SK-N-SH (cell line): ENCODE data around the gene DNASE1L2. TPM values are rescaled to one million over a fixed set of nuclear protein-coding genes. Genes with fewer than 3 reads are reported as not detected.

Experiments used
- CTCF ChIA-PET: fragments of 300-600, 350-600 bp; formaldehyde crosslinking; extraction: SDS; loops from one replicate; lab custom pipeline; 2021; lab: Yijun Ruan, JAX
- POLR2A ChIA-PET: fragments of 350-600 bp; sonication (Branson Sonifier 250); formaldehyde crosslinking; extraction: SDS; loops from one replicate; lab custom pipeline; 2020; ENCODE audit warnings: antibody characterized with exemption, inconsistent platforms; lab: Yijun Ruan, JAX
- DNase-seq: peaks from one replicate; pipeline ENCODE4 v3.0.0; 2012
- H2AFZ ChIP-seq: fragments of 200-600 bp; sonication (generic); 2 replicates; pipeline ENCODE4 v1.8.1; 2016; ENCODE audit warnings: antibody characterized with exemption, mild to moderate bottlenecking, low read depth
- H3F3A ChIP-seq: fragments of 200-600 bp; sonication (generic); replicated peaks from 2 replicates; pipeline ENCODE3; 2016; ENCODE audit warnings: antibody characterized with exemption, mild to moderate bottlenecking; ENCODE audit not compliant: insufficient read depth
- H3K27ac ChIP-seq, 2 experiments: fragments of 200-500 bp in 1 of 2; fragments of 200-600 bp in 1 of 2; sonication (Bioruptor generic) in 1 of 2; sonication (generic), shearing (Covaris generic) in 1 of 2; 2 replicates each; pipeline versions ENCODE4 v1.5.1 to v1.6.1; 2014 to 2016; ENCODE audit warnings: low read depth in 2 of 2, inconsistent platforms in 1 of 2, low read length in 1 of 2, mild to moderate bottlenecking in 1 of 2, mixed read lengths in 1 of 2
- H3K27me3 ChIP-seq: fragments of 200-600 bp; sonication (generic), shearing (Covaris generic); 2 replicates; pipeline ENCODE4 v1.6.1; 2016; ENCODE audit warnings: mixed run types; ENCODE audit not compliant: insufficient read depth
- H3K36me3 ChIP-seq, 2 experiments: fragments of 200-500 bp in 1 of 2; fragments of 200-600 bp in 1 of 2; sonication (Bioruptor generic) in 1 of 2; sonication (generic) in 1 of 2; replicated peaks in 1 of 2; 2 replicates each; pipeline versions ENCODE3 to v1.5.1; 2014 to 2016; ENCODE audit warnings: low read length in 1 of 2, mild to moderate bottlenecking in 1 of 2; ENCODE audit not compliant: insufficient read depth in 2 of 2, control insufficient read depth in 1 of 2
- H3K4me1 ChIP-seq, 2 experiments: fragments of 200-500 bp in 1 of 2; fragments of 200-600 bp in 1 of 2; sonication (Bioruptor generic) in 1 of 2; sonication (generic), shearing (Covaris generic) in 1 of 2; 2 replicates each; pipeline versions ENCODE4 v1.5.1 to v1.6.1; 2014 to 2016; ENCODE audit warnings: low read depth in 1 of 2, low read length in 1 of 2, mixed run types in 1 of 2; ENCODE audit not compliant: insufficient read depth in 2 of 2, control insufficient read depth in 1 of 2
- H3K4me2 ChIP-seq: fragments of 200-600 bp; sonication (generic), shearing (Covaris generic); 2 replicates; pipeline ENCODE4 v1.6.1; 2017; ENCODE audit warnings: mixed run types
- H3K4me3 ChIP-seq, 2 experiments: fragments of 200-500 bp in 1 of 2; fragments of 200-600 bp in 1 of 2; sonication (Bioruptor generic) in 1 of 2; sonication (generic), shearing (Covaris generic) in 1 of 2; 2 replicates each; pipeline versions ENCODE4 v1.5.1 to v1.8.1; 2014 to 2016; ENCODE audit warnings: low read depth in 2 of 2, inconsistent platforms in 1 of 2, low read length in 1 of 2, mild to moderate bottlenecking in 1 of 2, mixed read lengths in 1 of 2, moderate library complexity in 1 of 2
- H3K79me2 ChIP-seq: fragments of 200-600 bp; sonication (generic); 2 replicates; pipeline ENCODE4 v1.8.1; 2017; ENCODE audit warnings: mild to moderate bottlenecking; ENCODE audit not compliant: insufficient read depth
- H3K9ac ChIP-seq: fragments of 200-600 bp; sonication (generic); 2 replicates; pipeline ENCODE4 v1.6.1; 2017; ENCODE audit warnings: mixed run types
- H3K9me2 ChIP-seq: fragments of 200-600 bp; sonication (generic); 2 replicates; pipeline ENCODE4 v1.6.1; 2017; ENCODE audit warnings: mixed run types
- H3K9me3 ChIP-seq: fragments of 200-600 bp; sonication (generic); 2 replicates; pipeline ENCODE4 v1.6.1; 2017; ENCODE audit warnings: mixed run types, mild to moderate bottlenecking, moderate library complexity
- H4K20me1 ChIP-seq: fragments of 200-600 bp; sonication (generic); 2 replicates; pipeline ENCODE4 v1.6.1; 2017; ENCODE audit warnings: mild to moderate bottlenecking, mixed run types; ENCODE audit not compliant: insufficient read depth
- CHD2 ChIP-seq: fragments of 150-350 bp; IDR thresholded peaks from 2 replicates; pipeline ENCODE4 v1.6.1; 2018; ENCODE audit warnings: low read length; ENCODE audit not compliant: partially characterized antibody
- FOSL2 ChIP-seq: IDR thresholded peaks from 2 replicates; pipeline ENCODE4 v1.4.0; 2012; ENCODE audit warnings: low read depth, mild to moderate bottlenecking, moderate library complexity, borderline replicate concordance
- RAD21 ChIP-seq: IDR thresholded peaks from 2 replicates; pipeline ENCODE4 v1.6.1; 2012; ENCODE audit warnings: mild to moderate bottlenecking, low read length
- RCOR1 ChIP-seq: fragments of 150-350 bp; IDR thresholded peaks from 2 replicates; pipeline ENCODE4 v1.6.1; 2017; ENCODE audit warnings: antibody characterized with exemption, low read length
- RFX5 ChIP-seq: IDR thresholded peaks from 2 replicates; pipeline ENCODE4 v1.6.1; 2012; ENCODE audit warnings: mild to moderate bottlenecking, improper control_type of control experiment, low read length
- SIN3A ChIP-seq: IDR thresholded peaks from 2 replicates; pipeline ENCODE4 v1.6.1; 2012; ENCODE audit warnings: low read depth, mild to moderate bottlenecking, low read length, moderate library complexity, borderline replicate concordance
- TCF12 ChIP-seq: IDR thresholded peaks from 2 replicates; pipeline ENCODE4 v1.4.0; 2012
- WGBS: methylation state at CpG from one replicate; pipeline ENCODE4 v1.1.6; 2017; ENCODE audit warnings: low lambda C conversion rate; 5-methylcytosine and 5-hydroxymethylcytosine counted together
- polyA plus RNA-seq, 3 experiments: library from polyadenylated mRNA; depleted of rRNA; stranded (reverse); fragments of >200 nt; gene quantifications; 2 replicates each; pipeline ENCODE4 v1.2.3, GENCODE V29; 2012
- TF ChIP-seq, protein P1 (sequence below): fragments of 150-350 bp; IDR thresholded peaks from 2 replicates; pipeline ENCODE4 v1.6.1; 2016; ENCODE audit warnings: mild to moderate bottlenecking, low read depth, low read length
- TF ChIP-seq, protein P2 (sequence below): IDR thresholded peaks from 2 replicates; pipeline ENCODE4 v1.4.0; 2012; ENCODE audit warnings: low read depth, borderline replicate concordance
- TF ChIP-seq, protein P3 (sequence below): IDR thresholded peaks from 2 replicates; pipeline ENCODE4; 2012
- TF ChIP-seq, protein P4 (sequence below): IDR thresholded peaks from 2 replicates; pipeline ENCODE4 v1.4.0; 2012; ENCODE audit warnings: low read depth

Gene DNASE1L2
- polyA plus RNA-seq, 1 of the 3 experiments (the other 2 are of a cell fraction), result 2.5 TPM

DNA sequence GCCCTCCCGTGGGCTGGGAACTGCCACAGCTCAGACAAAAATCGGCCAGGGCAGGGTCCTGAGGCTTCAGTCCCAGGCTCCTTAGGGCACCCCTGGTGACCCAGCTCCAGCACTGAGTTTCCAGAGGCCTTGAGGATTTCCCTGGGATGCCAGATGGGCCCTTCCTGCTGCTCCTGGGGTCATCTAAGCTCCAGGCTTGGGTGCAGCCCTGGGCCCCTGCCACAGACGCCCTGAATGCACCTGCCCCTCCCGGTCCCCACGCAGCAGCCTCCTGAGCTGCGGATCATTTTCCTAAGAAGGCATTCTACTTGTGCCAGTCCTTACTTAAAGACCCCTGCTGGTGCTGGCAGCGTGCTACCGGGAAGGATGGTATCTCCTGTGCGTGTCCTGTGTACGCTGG, 37.7 kb downstream of the DNASE1L2 start (continued):
- TF ChIP-seq, protein P1, sequence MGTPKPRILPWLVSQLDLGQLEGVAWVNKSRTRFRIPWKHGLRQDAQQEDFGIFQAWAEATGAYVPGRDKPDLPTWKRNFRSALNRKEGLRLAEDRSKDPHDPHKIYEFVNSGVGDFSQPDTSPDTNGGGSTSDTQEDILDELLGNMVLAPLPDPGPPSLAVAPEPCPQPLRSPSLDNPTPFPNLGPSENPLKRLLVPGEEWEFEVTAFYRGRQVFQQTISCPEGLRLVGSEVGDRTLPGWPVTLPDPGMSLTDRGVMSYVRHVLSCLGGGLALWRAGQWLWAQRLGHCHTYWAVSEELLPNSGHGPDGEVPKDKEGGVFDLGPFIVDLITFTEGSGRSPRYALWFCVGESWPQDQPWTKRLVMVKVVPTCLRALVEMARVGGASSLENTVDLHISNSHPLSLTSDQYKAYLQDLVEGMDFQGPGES, result no peak

DNA sequence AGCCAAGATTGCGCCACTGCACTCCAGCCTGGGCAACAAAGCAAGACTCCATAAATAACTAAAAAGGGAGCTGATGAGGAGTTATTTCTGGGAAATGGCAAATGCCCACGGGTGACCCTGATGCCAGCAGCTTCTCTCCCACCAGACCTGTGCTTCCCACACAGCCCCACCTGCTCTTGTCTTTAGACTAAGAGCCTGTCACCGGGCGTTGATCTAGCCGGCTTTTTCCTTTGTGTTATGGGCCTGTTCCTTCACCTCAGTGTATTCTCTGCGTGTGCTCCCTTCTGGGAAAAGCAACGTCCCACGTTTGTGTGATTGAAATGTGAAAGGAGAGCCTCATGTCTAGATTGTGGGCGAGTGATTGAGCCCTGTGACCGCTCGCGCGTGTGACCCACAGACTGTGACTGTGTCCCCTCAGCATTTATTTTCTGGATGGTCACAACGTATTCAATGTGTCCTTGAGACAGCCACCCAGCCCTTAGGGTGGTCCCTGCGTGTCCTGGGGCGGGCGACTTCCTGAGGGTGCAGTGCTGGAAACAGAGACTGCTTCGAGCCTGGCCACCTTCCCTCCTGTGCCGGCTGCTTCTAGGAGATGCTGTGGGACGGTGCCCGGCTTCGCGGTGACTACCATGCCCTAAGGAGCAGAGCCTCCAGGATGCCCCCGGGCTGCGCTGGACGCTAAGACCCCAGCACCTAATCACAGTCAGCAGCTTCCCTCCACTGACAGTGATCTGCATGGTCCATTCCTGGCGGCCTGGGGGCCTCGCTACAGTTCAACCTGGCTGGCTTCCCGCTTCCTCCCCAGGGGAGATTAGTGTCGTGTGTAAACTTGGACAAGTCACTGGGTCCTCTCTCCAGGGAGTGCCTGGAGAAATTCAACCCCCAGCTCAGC, 39.5 kb downstream of the DNASE1L2 start:
- no peak overlapping the region for H3K27ac ChIP-seq
- H3K9ac ChIP-seq, result no peak overlapping the region
- no peak overlapping the region for H3K4me3 ChIP-seq
- ChIA-PET POLR2A (no interaction called here), CTCF (interaction anchor here (0.9 to 1.3 kb wide), 3 partner anchors 43 to 81 kb away, joined by 4 to 6 read pairs (median 4); partner anchors contain the start of gene ABCA3)
- WGBS, result 97% methylated on average over 16 of the region's 30 CpGs
- peaks cover 4% of the 10 kb centered on the region for H3F3A ChIP-seq
- DNase-seq, result no peak
- H3K9me3 ChIP-seq, result no peaks in the 10 kb centered on the region
- H3K4me1 ChIP-seq, result peaks cover 0 to 1% of the 10 kb centered on the region in 2 experiments; a peak in 1 of 4 replicates
- 0 out of 2 replicates have a peak, but pooled peaks cover 4% of the 10 kb centered on the region for H4K20me1 ChIP-seq
- TF ChIP-seq, protein P1, result no peak
- no peak for TF ChIP-seq RCOR1
- no peak for TF ChIP-seq RFX5
- no peak for TF ChIP-seq FOSL2
- TF ChIP-seq TCF12, result no peak
- no peak for TF ChIP-seq SIN3A
- TF ChIP-seq, all 33 proteins: peak for 0
- Histone ChIP-seq H3K9me2 (no peaks in the 10 kb centered on the region), H2AFZ (no peak overlapping the region), H3K36me3 (peaks cover 0 to 6% of the 10 kb centered on the region in 2 experiments), H3K27me3 (no peaks in the 10 kb centered on the region), H3K4me2 (no peak overlapping the region), H3K79me2 (peaks cover 10% of the 10 kb centered on the region; the same call in 1 of the 2 replicates)

DNA sequence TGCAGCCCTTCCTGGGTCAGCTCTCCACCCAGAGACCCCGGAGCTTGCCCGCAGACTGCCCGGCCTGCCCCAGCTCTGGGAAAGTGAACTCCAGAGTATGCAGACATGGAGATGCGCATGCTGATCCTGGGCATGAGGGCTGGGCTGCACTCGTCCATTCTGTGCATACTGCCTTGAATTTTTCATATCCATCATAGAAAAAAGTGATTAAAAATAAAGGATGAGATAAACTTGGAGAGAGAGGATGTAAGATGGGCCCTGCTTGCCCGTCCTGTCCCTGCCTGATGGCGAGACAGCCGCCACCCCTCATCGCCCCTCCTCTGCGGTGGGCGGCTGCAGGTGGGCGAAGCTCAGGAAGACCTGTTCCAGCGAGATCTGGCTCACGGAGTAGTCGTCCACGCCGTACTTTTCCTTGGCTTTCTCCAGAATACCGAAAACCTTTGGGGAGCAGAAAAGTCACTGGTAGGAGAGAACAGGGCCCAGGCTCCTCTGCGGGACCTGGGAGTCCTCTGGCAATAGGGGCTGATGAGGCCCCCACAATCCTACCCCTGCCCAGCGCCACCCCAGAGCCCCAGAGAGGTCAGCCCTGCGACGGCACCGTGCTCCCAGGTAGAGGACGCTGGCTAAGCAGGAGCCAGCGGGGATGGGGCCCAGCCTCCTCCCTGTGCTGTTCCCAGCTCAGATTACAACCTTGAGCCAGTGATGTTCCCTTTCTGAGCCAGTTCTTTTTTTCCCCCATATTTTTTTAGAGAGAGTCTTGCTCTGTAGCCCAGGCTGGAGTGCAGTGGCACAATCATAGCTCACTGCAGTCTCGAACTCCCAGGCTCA, 40.3 kb downstream of the DNASE1L2 start:
- H4K20me1 ChIP-seq, result no peaks in the 10 kb centered on the region

More for the DNA sequence above, 40.3 kb downstream of the DNASE1L2 start:
- no peak overlapping the region for H3K27ac ChIP-seq
- H3F3A ChIP-seq, result peaks cover 4% of the 10 kb centered on the region
- H3K79me2 ChIP-seq, result peaks cover 2% of the 10 kb centered on the region; the same call in 1 of the 2 replicates
- H3K4me2 ChIP-seq, result no peak overlapping the region
- H3K9ac ChIP-seq, result no peak overlapping the region
- no peaks in the 10 kb centered on the region for H3K9me3 ChIP-seq
- POLR2A ChIA-PET, result no interaction called here
- H3K9me2 ChIP-seq, result no peaks in the 10 kb centered on the region
- peaks cover 0 to 9% of the 10 kb centered on the region in 2 experiments for H3K36me3 ChIP-seq
- no peak for DNase-seq
- H3K27me3 ChIP-seq, result no peaks in the 10 kb centered on the region
- no peak overlapping the region for H2AFZ ChIP-seq
- 89% methylated on average over 14 of the region's 26 CpGs for WGBS
- H3K4me1 ChIP-seq, result no peaks in the 10 kb centered on the region; a peak in 1 of 4 replicates
- no peak overlapping the region for H3K4me3 ChIP-seq
- TF ChIP-seq CHD2 (no peak), RAD21 (no peak)
- TF ChIP-seq, protein P2, sequence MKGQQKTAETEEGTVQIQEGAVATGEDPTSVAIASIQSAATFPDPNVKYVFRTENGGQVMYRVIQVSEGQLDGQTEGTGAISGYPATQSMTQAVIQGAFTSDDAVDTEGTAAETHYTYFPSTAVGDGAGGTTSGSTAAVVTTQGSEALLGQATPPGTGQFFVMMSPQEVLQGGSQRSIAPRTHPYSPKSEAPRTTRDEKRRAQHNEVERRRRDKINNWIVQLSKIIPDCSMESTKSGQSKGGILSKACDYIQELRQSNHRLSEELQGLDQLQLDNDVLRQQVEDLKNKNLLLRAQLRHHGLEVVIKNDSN, result no peak
- TF ChIP-seq, protein P3, sequence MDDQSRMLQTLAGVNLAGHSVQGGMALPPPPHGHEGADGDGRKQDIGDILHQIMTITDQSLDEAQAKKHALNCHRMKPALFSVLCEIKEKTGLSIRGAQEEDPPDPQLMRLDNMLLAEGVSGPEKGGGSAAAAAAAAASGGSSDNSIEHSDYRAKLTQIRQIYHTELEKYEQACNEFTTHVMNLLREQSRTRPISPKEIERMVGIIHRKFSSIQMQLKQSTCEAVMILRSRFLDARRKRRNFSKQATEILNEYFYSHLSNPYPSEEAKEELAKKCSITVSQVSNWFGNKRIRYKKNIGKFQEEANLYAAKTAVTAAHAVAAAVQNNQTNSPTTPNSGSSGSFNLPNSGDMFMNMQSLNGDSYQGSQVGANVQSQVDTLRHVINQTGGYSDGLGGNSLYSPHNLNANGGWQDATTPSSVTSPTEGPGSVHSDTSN, result no peak
- TF ChIP-seq, protein P4, sequence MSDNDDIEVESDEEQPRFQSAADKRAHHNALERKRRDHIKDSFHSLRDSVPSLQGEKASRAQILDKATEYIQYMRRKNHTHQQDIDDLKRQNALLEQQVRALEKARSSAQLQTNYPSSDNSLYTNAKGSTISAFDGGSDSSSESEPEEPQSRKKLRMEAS, result no peak
- CTCF ChIA-PET, result interaction anchor here (0.9 to 1.0 kb wide), 3 partner anchors 26 to 81 kb away, joined by 3 to 4 read pairs (median 4); no protein-coding TSS in a partner anchor
